GM19455 (cell line): ENCODE data around the gene AMPD3.

ENCODE experiments used
- ATAC-seq: cut with Tn5 transposase; IDR thresholded peaks from one replicate; pipeline ENCODE4 v1.9.1; 2021; ENCODE audit not compliant: unreplicated experiment

The AMPD3 gene

GRCh38 chr11:10500757-10501684 is 46.0 kb downstream of the AMPD3 start:
- ATAC-seq, result no peak

GRCh38 chr11:10502065-10502680 is 47.1 kb downstream of the AMPD3 start:
- no peak for ATAC-seq

- no peak for ATAC-seq
Measured at GRCh38 chr11:10502770-10503169, 47.7 kb downstream of the AMPD3 start.

GRCh38 chr11:10503221-10503620 is 48.2 kb downstream of the AMPD3 start:
- no peak for ATAC-seq

GRCh38 chr11:10503777-10504480 is 48.9 kb downstream of the AMPD3 start:
- no peak for ATAC-seq

GRCh38 chr11:10504490-10504889 is 49.4 kb downstream of the AMPD3 start:
- no peak for ATAC-seq

GRCh38 chr11:10505278-10506007 is 50.4 kb downstream of the AMPD3 start:
- no peak for ATAC-seq

GRCh38 chr11:10506008-10506370 is 50.9 kb downstream of the AMPD3 start:
- no peak for ATAC-seq

- ATAC-seq, result no peak
Measured at GRCh38 chr11:10511181-10511621, 56.1 kb downstream of the AMPD3 start.

GRCh38 chr11:10514202-10514601 is 59.1 kb downstream of the AMPD3 start:
- no peak for ATAC-seq

- no peak for ATAC-seq
Measured at GRCh38 chr11:10514709-10515108, 59.6 kb downstream of the AMPD3 start.

GRCh38 chr11:10515418-10515817 is 60.4 kb downstream of the AMPD3 start:
- no peak for ATAC-seq

GRCh38 chr11:10518123-10518522 is 63.1 kb downstream of the AMPD3 start:
- no peak for ATAC-seq

- ATAC-seq, result no peak
Measured at GRCh38 chr11:10518891-10519290, 63.8 kb downstream of the AMPD3 start.

- ATAC-seq, result no peak
Measured at GRCh38 chr11:10519630-10520029, 64.6 kb downstream of the AMPD3 start.

GRCh38 chr11:10520562-10520961 is 65.5 kb downstream of the AMPD3 start:
- ATAC-seq, result no peak

- no peak for ATAC-seq
Measured at GRCh38 chr11:10522276-10522675, 67.2 kb downstream of the AMPD3 start.

GRCh38 chr11:10522921-10523320 is 67.9 kb downstream of the AMPD3 start:
- ATAC-seq, result no peak

GRCh38 chr11:10524471-10524870 is 69.4 kb downstream of the AMPD3 start:
- no peak for ATAC-seq

GRCh38 chr11:10526974-10527918 is 72.2 kb downstream of the AMPD3 start:
- no peak for ATAC-seq
